Mesenchymal stem cell (in vitro differentiated cells and primary cell): ENCODE results near the gene MYL2.

ENCODE experiments used
- DNase-seq: peaks from one replicate; pipeline ENCODE4 v3.0.0-alpha.2; 2013
- H2AFZ ChIP-seq: one replicate; pipeline ENCODE4 v1.6.1; 2013; ENCODE audit warnings: low read depth, mild to moderate bottlenecking, control low read depth, inconsistent platforms, low read length, moderate library complexity
- H2AK5ac ChIP-seq: 2 replicates; pipeline ENCODE4 v1.6.1; 2013; ENCODE audit warnings: low read length, moderate library complexity, mild to moderate bottlenecking, inconsistent platforms; ENCODE audit not compliant: severe bottlenecking
- H2BK120ac ChIP-seq: one replicate; pipeline ENCODE4 v1.6.1; 2013; ENCODE audit warnings: low read depth, mild to moderate bottlenecking, inconsistent platforms, low read length, moderate library complexity
- H2BK12ac ChIP-seq, 2 experiments: one replicate each; pipeline ENCODE4 v1.6.1; 2013; ENCODE audit warnings: inconsistent platforms in 2 of 2, low read length in 2 of 2, mild to moderate bottlenecking in 2 of 2, moderate library complexity in 2 of 2, control low read depth in 1 of 2
- H2BK15ac ChIP-seq: one replicate; pipeline ENCODE4 v1.6.1; 2013; ENCODE audit warnings: mild to moderate bottlenecking, low read depth, inconsistent platforms; ENCODE audit not compliant: poor library complexity, severe bottlenecking
- H2BK5ac ChIP-seq: 2 replicates; pipeline ENCODE4 v1.6.1; 2013; ENCODE audit warnings: low read depth, mild to moderate bottlenecking, low read length, control low read depth, inconsistent platforms; ENCODE audit not compliant: poor library complexity, severe bottlenecking
- H3K14ac ChIP-seq, 2 experiments: one replicate each; pipeline ENCODE4 v1.6.1; 2013; ENCODE audit warnings: inconsistent platforms in 2 of 2, low read length in 2 of 2, control low read depth in 1 of 2, mild to moderate bottlenecking in 1 of 2, moderate library complexity in 1 of 2
- H3K18ac ChIP-seq, 2 experiments: one replicate each; pipeline ENCODE4 v1.6.1; 2013; ENCODE audit warnings: inconsistent platforms in 2 of 2, low read length in 2 of 2, control low read depth in 1 of 2, low read depth in 1 of 2, mild to moderate bottlenecking in 1 of 2
- H3K23ac ChIP-seq, 2 experiments: one replicate each; pipeline ENCODE4 v1.6.1; 2013; ENCODE audit warnings: inconsistent platforms in 2 of 2, low read length in 2 of 2, mild to moderate bottlenecking in 2 of 2, moderate library complexity in 2 of 2, control low read depth in 1 of 2
- H3K27ac ChIP-seq: 2 replicates; pipeline ENCODE4 v1.5.1; 2013; ENCODE audit warnings: mild to moderate bottlenecking, moderate library complexity, low read length, control low read depth, inconsistent platforms; ENCODE audit not compliant: poor library complexity, severe bottlenecking
- H3K27me3 ChIP-seq, 2 experiments: 2 replicates each; pipeline versions ENCODE4 v1.6.1 to v1.7.0; 2013; ENCODE audit warnings: low read length in 2 of 2, mild to moderate bottlenecking in 2 of 2, moderate library complexity in 2 of 2, control low read depth in 1 of 2, inconsistent platforms in 1 of 2; ENCODE audit not compliant: control insufficient read depth in 1 of 2, insufficient read depth in 1 of 2
- H3K36me3 ChIP-seq, 2 experiments: 2 replicates each; pipeline versions ENCODE4 v1.6.1 to v1.7.0; 2013; ENCODE audit warnings: low read length in 2 of 2, control low read depth in 1 of 2, inconsistent platforms in 1 of 2, low read depth in 1 of 2, mild to moderate bottlenecking in 1 of 2; ENCODE audit not compliant: insufficient read depth in 2 of 2, control insufficient read depth in 1 of 2
- H3K4ac ChIP-seq, 2 experiments: one replicate each; pipeline ENCODE4 v1.6.1; 2013; ENCODE audit warnings: inconsistent platforms in 2 of 2, low read length in 2 of 2, mild to moderate bottlenecking in 2 of 2, moderate library complexity in 2 of 2, control low read depth in 1 of 2, low read depth in 1 of 2
- H3K4me1 ChIP-seq: 2 replicates; pipeline ENCODE4 v1.6.1; 2013; ENCODE audit warnings: low read depth, low read length, control low read depth; ENCODE audit not compliant: control insufficient read depth, insufficient read depth
- H3K4me2 ChIP-seq: 2 replicates; pipeline ENCODE4 v1.6.1; 2013; ENCODE audit warnings: low read length, mild to moderate bottlenecking, inconsistent platforms; ENCODE audit not compliant: poor library complexity, severe bottlenecking
- H3K4me3 ChIP-seq, 2 experiments: 2 replicates each; pipeline versions ENCODE4 v1.5.1 to v1.7.0; 2013; ENCODE audit warnings: low read length in 2 of 2, mild to moderate bottlenecking in 2 of 2, control low read depth in 1 of 2, low read depth in 1 of 2; ENCODE audit not compliant: insufficient read depth in 1 of 2
- H3K79me1 ChIP-seq: replicated peaks from 2 replicates; pipeline ENCODE4 v1.6.1; 2013; ENCODE audit warnings: mild to moderate bottlenecking, control low read depth, low read length, inconsistent platforms; ENCODE audit not compliant: poor library complexity, severe bottlenecking
- H3K9ac ChIP-seq: 2 replicates; pipeline ENCODE4 v1.7.0; 2013; ENCODE audit warnings: mild to moderate bottlenecking, low read length, moderate library complexity
- H3K9me3 ChIP-seq: 2 replicates; pipeline ENCODE4 v1.7.0; 2013; ENCODE audit warnings: mild to moderate bottlenecking, low read length; ENCODE audit not compliant: control insufficient read depth
- H4K8ac ChIP-seq: one replicate; pipeline ENCODE4 v1.6.1; 2013; ENCODE audit warnings: inconsistent platforms, mild to moderate bottlenecking, low read length, moderate library complexity
- H4K91ac ChIP-seq: one replicate; pipeline ENCODE4 v1.6.1; 2013; ENCODE audit warnings: mild to moderate bottlenecking, low read length, inconsistent platforms
- WGBS: methylation state at CpG from one replicate; pipeline ENCODE4 v1.1.7; 2013; ENCODE audit warnings: mixed read lengths; 5-methylcytosine and 5-hydroxymethylcytosine counted together

The MYL2 gene

DNA sequence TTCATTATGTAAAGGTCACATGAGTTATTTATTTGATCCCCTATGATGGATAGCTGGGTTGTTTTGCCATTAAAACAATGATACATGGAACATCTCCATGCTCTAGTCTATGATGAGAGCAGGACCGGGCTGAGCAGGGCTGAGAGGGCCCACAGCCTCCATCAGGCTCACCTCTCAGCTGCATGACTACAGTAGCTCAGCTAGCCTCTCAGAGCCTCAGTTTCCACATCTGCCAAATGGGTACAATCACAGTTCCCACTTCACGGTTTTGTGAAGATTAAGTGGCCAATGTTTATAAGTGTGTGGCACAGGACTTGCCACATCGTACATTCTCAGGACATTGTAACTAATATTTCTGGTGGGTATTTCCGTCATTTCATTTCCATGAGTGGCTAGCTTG lies 19.9 kb upstream of the MYL2 start:
- H3K36me3 ChIP-seq: no peaks in the 10 kb centered on the region
- H4K8ac ChIP-seq: no peak overlapping the region
- H2BK12ac ChIP-seq: no peak overlapping the region
- H3K23ac ChIP-seq: no peak overlapping the region
- H3K27ac ChIP-seq: no peak overlapping the region
- H2BK120ac ChIP-seq: no peak overlapping the region
- no peak overlapping the region for H3K4me3 ChIP-seq
- H3K9me3 ChIP-seq: no peaks in the 10 kb centered on the region
- H3K4me2 ChIP-seq: no peak overlapping the region
- peaks cover 13 to 46% of the 10 kb centered on the region in 2 experiments for H3K27me3 ChIP-seq
- H3K4ac ChIP-seq: no peak overlapping the region
- H3K9ac ChIP-seq: no peak overlapping the region
- H2AFZ ChIP-seq: no peak overlapping the region
- H3K18ac ChIP-seq: no peak overlapping the region
- H3K14ac ChIP-seq: no peak overlapping the region
- H3K79me1 ChIP-seq: no peaks in the 10 kb centered on the region
- DNase-seq: no peak
- H4K91ac ChIP-seq: no peak overlapping the region
- H3K4me1 ChIP-seq: no peaks in the 10 kb centered on the region
- no peak overlapping the region for H2BK15ac ChIP-seq
- 87% methylated on average over 4 of the region's 4 CpGs for WGBS
- H2BK5ac ChIP-seq: no peak overlapping the region
- H2AK5ac ChIP-seq: no peak overlapping the region

DNA sequence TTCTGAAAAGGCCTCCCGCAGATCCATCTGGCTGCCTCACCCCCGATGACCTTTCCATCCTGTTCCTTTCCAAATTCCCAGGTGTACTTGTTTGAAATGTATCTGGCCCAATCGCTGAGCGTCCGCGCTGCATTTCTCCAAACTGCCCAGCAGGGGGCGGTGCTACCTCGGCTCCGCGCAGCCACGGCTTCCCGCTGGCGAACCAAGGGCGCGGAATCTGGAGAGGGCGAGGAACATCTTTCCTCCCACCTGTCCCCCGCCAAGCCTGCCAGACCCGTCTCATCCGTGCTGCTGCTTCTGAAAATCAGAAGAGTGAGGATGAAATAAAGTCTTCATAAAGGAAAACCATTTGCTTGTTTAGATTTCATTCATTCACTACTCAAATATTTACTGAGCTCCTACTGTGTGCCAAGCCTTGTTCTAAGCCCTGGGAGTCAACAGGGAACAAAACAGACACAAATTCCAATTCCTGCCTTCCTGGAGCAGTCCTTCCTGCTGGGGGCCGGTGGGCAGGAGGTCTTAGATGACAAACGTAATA lies 16.8 kb upstream of the MYL2 start:
- H3K4me1 ChIP-seq: no peaks in the 10 kb centered on the region
- H4K8ac ChIP-seq: no peak overlapping the region
- H3K18ac ChIP-seq: no peak overlapping the region
- no peak overlapping the region for H3K9ac ChIP-seq
- H4K91ac ChIP-seq: no peak overlapping the region
- no peaks in the 10 kb centered on the region for H3K9me3 ChIP-seq
- H2BK5ac ChIP-seq: no peak overlapping the region
- H3K27ac ChIP-seq: no peak overlapping the region
- H3K14ac ChIP-seq: no peak overlapping the region
- peak; percentile 29 for DNase-seq
- no peaks in the 10 kb centered on the region for H3K79me1 ChIP-seq
- H3K4me3 ChIP-seq: no peak overlapping the region
- no peak overlapping the region for H2AK5ac ChIP-seq
- H3K23ac ChIP-seq: no peak overlapping the region
- WGBS: 1% methylated on average over 15 of the region's 21 CpGs
- no peak overlapping the region for H2BK15ac ChIP-seq
- no peak overlapping the region for H2BK120ac ChIP-seq
- no peaks in the 10 kb centered on the region for H3K36me3 ChIP-seq
- H3K4me2 ChIP-seq: peak overlapping the region; percentile 18
- no peak overlapping the region for H3K4ac ChIP-seq
- H2BK12ac ChIP-seq: no peak overlapping the region
- peaks cover 16 to 56% of the 10 kb centered on the region in 2 experiments for H3K27me3 ChIP-seq
- H2AFZ ChIP-seq: no peak overlapping the region

DNA sequence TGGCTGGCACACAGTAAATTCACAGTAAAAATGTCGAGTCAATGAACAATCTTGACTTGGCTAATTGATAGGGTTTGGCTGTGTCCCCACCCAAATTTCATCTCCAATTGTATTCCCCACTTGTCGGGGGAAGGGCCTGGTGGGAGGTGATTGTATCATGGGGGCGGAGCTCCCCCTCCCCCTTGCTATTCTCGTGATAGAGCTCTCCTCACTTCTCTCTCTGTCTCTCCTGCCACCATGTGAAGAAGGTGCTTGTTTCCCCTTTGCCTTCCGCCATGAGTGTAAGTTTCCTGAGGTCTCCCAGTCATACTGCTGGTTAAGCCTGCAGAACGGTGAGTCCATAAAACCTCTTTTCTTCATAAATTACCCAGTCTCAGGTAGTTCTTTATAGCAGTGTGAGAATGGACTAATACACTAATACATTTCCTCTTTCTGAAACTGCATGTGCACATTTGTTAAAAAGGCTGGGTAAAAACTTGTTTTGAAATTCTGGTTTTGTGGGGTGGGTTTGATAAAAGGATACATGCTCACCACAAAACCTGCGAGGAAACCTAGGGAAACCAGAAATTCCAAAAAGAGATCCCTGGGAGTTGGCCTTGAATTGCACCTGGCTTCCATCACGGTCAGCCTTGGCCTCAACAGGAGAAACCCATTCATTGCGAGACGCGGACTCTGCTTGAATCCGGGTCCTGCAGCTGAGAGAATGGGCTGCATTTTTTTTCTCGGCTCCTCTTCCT lies 16.2 kb upstream of the MYL2 start:
- H2BK5ac ChIP-seq: no peak overlapping the region
- H3K27ac ChIP-seq: no peak overlapping the region
- H3K18ac ChIP-seq: no peak overlapping the region
- 19% methylated on average over 12 of the region's 13 CpGs for WGBS
- no peak overlapping the region for H2BK12ac ChIP-seq
- H2BK15ac ChIP-seq: no peak overlapping the region
- H2BK120ac ChIP-seq: no peak overlapping the region
- H3K4me2 ChIP-seq: no peak overlapping the region
- H3K4ac ChIP-seq: no peak overlapping the region
- H2AFZ ChIP-seq: no peak overlapping the region
- H4K8ac ChIP-seq: no peak overlapping the region
- no peaks in the 10 kb centered on the region for H3K79me1 ChIP-seq
- peaks cover under 1% of the 10 kb centered on the region for H3K4me1 ChIP-seq
- DNase-seq: no peak
- H2AK5ac ChIP-seq: no peak overlapping the region
- no peak overlapping the region for H3K23ac ChIP-seq
- no peak overlapping the region for H3K4me3 ChIP-seq
- H4K91ac ChIP-seq: no peak overlapping the region
- no peak overlapping the region for H3K9ac ChIP-seq
- H3K14ac ChIP-seq: no peak overlapping the region
- no peaks in the 10 kb centered on the region for H3K36me3 ChIP-seq
- H3K9me3 ChIP-seq: no peaks in the 10 kb centered on the region
- peaks cover 22 to 62% of the 10 kb centered on the region in 2 experiments for H3K27me3 ChIP-seq

DNA sequence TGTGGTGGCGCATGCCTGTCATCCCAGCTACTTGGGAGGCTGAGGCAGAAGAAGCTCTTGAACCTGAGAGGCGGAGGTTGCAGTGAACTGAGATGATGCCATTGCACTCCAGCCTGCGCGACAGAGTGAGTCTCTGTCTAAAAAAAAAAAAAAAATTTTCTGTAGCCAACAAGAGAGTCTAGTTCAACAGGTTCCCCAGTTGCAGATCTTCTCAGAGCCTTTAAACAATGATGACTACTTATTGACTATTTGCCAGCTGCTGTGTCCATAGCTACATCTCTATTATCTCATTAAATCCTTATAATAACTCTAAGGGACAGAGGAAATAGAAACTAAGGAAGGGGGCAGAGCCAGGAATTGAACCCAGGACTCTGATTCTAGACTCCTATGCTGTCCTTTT lies 15.2 kb upstream of the MYL2 start:
- Histone ChIP-seq H3K79me1 (no peaks in the 10 kb centered on the region), H3K27me3 (peaks cover 18 to 61% of the 10 kb centered on the region in 2 experiments), H3K4me2 (no peak overlapping the region), H4K91ac (no peak overlapping the region), H3K9me3 (no peaks in the 10 kb centered on the region), H3K4me1 (peaks cover 2% of the 10 kb centered on the region), H3K27ac (no peak overlapping the region), H2BK15ac (no peak overlapping the region), H2AK5ac (no peak overlapping the region), H3K14ac (no peak overlapping the region), H3K36me3 (no peaks in the 10 kb centered on the region), H3K4me3 (no peak overlapping the region), H2BK5ac (no peak overlapping the region), H2BK12ac (no peak overlapping the region), H2AFZ (no peak overlapping the region), H3K18ac (no peak overlapping the region), H2BK120ac (no peak overlapping the region), H3K4ac (no peak overlapping the region), H3K23ac (no peak overlapping the region), H3K9ac (no peak overlapping the region), H4K8ac (no peak overlapping the region)
- DNase-seq: no peak
- 93% methylated on average over 4 of the region's 4 CpGs for WGBS
